Esophagus muscularis mucosa (tissue), 4 donors: ENCODE results near the gene AUTS2. TPM values are rescaled to one million over a fixed set of nuclear protein-coding genes. Genes with fewer than 3 reads are reported as not detected.
A peak's percentile ranks its signal among the peaks of the same experiment; 100 is the strongest.

Experiments used
- DNase-seq: peaks from one replicate; pipeline ENCODE4 v3.0.0-alpha.2; 2017; ENCODE audit errors: extremely low spot score
- H3K27ac ChIP-seq, 4 donors: fragments of 200-600 bp; sonication (generic); replicated peaks in 1 of 4; 1 replicate in 3 of 4; 2 replicates in 1 of 4; pipeline ENCODE4 v1.5.1; 2016 to 2019; ENCODE audit warnings: mild to moderate bottlenecking in 1 of 4
- H3K27me3 ChIP-seq, 4 donors: fragments of 200-600 bp; sonication (generic); one replicate each; pipeline versions ENCODE4 v1.5.1 to v1.6.0; 2016 to 2019
- H3K36me3 ChIP-seq, 4 donors: fragments of 200-600 bp; sonication (generic); one replicate each; pipeline ENCODE4 v1.5.1; 2016 to 2019
- H3K4me1 ChIP-seq, 4 donors: fragments of 200-600 bp; sonication (generic); one replicate each; pipeline ENCODE4 v1.5.1; 2016 to 2019
- H3K4me3 ChIP-seq, 4 donors: fragments of 200-600 bp; sonication (generic); 1 replicate in 2 of 4; 2 replicates in 2 of 4; pipeline ENCODE4 v1.5.1; 2016 to 2019; ENCODE audit warnings: mild to moderate bottlenecking in 4 of 4, moderate library complexity in 1 of 4
- H3K9me3 ChIP-seq, 4 donors: fragments of 200-600 bp; sonication (generic); 1 replicate in 3 of 4; 2 replicates in 1 of 4; pipeline ENCODE4 v1.5.1; 2016 to 2019
- CTCF ChIP-seq, 3 experiments: fragments of 200-600 bp in 2 of 3; fragments of 450-650 bp in 1 of 3; sonication (generic) in 2 of 3; IDR thresholded peaks; one replicate each; pipeline ENCODE4 v1.5.1; 2017 to 2019; ENCODE audit warnings: antibody characterized with exemption in 3 of 3, mild to moderate bottlenecking in 2 of 3, moderate library complexity in 1 of 3
- EP300 ChIP-seq: sonication (generic); formaldehyde crosslinking; IDR thresholded peaks from one replicate; pipeline ENCODE4 v1.6.1; 2017; ENCODE audit warnings: antibody characterized with exemption
- POLR2A ChIP-seq: fragments of 450-650 bp; IDR thresholded peaks from one replicate; pipeline ENCODE4 v1.6.1; 2017; ENCODE audit warnings: antibody characterized with exemption, moderate library complexity, mild to moderate bottlenecking, low read depth
- POLR2AphosphoS5 ChIP-seq, 2 donors: sonication (generic); formaldehyde crosslinking; IDR thresholded peaks; one replicate each; pipeline ENCODE4 v1.6.1; 2017; ENCODE audit warnings: antibody characterized with exemption in 2 of 2
- WGBS: methylation state at CpG from one replicate; pipeline ENCODE4 v1.1.5; 2018; 5-methylcytosine and 5-hydroxymethylcytosine counted together
- intact Hi-C: fragments of 100-400 bp; cut with DNase I; formaldehyde crosslinking; loops from one replicate; pipeline ENCODE4 v1.15.1; 2023
- total RNA-seq, 4 donors: library from RNA; depleted of rRNA; stranded (reverse); fragments of >200 nt; gene quantifications; one replicate each; pipeline versions ENCODE4 v1.1.0 to v1.2.1, GENCODE V29; 2016

AUTS2 gene
- total RNA-seq, 4 donors from 2014 or later = 18.5 to 44.9 (median 34.2) TPM

- DNase-seq = no peak
- intact Hi-C loops = no loop called here
- Histone ChIP-seq H3K36me3 (peaks cover 0 to 4% (median 0%) of the 10 kb centered on the region in 4 donors), H3K4me3 (no peak overlapping the region), H3K4me1 (peaks cover 0 to 20% (median 14%) of the 10 kb centered on the region in 4 donors), H3K9me3 (no peaks in the 10 kb centered on the region), H3K27ac (no peak overlapping the region), H3K27me3 (no peaks in the 10 kb centered on the region)
- TF ChIP-seq CTCF (IDR thresholded peaks at IDR 0.05) (no peak), POLR2A (no peak), POLR2AphosphoS5 (IDR thresholded peaks at IDR 0.05) (no peak), EP300 (no peak)
- WGBS = 95% methylated on average over 10 of the region's 10 CpGs
Observed at GRCh38 chr7:69927461-69927860, 329.2 kb downstream of the AUTS2 start.

- Histone ChIP-seq H3K4me3 (no peak overlapping the region), H3K9me3 (no peaks in the 10 kb centered on the region), H3K27me3 (no peaks in the 10 kb centered on the region), H3K4me1 (peaks cover 0 to 22% (median 18%) of the 10 kb centered on the region in 4 donors), H3K36me3 (peaks cover 0 to 4% (median 0%) of the 10 kb centered on the region in 4 donors), H3K27ac (no peak overlapping the region)
- WGBS = 95% methylated on average over 5 of the region's 7 CpGs
- intact Hi-C loops = no loop called here
- DNase-seq = no peak
- no peak for TF ChIP-seq EP300
Observed at GRCh38 chr7:69928621-69929020, 330.3 kb downstream of the AUTS2 start.

GRCh38 chr7:69929622-69930021, 331.3 kb downstream of the AUTS2 start:
- Histone ChIP-seq H3K27me3 (no peaks in the 10 kb centered on the region), H3K4me3 (no peak overlapping the region), H3K27ac (no peak overlapping the region), H3K36me3 (peaks cover 0 to 4% (median 0%) of the 10 kb centered on the region in 4 donors), H3K9me3 (no peaks in the 10 kb centered on the region), H3K4me1 (peaks cover 0 to 24% (median 22%) of the 10 kb centered on the region in 4 donors)
- WGBS = 89% methylated on average over 2 of the region's 2 CpGs
- DNase-seq = no peak
- intact Hi-C loops = loop anchor here (5.0 kb wide), 1 partner anchor 322 kb away; no protein-coding TSS in a partner anchor
- TF ChIP-seq EP300 (no peak), CTCF (IDR thresholded peaks at IDR 0.05) (no peak), POLR2AphosphoS5 (IDR thresholded peaks at IDR 0.05) (no peak), POLR2A (no peak)

GRCh38 chr7:69932034-69932628, 333.9 kb downstream of the AUTS2 start:
- no peak overlapping the region for H3K27ac ChIP-seq
- peaks cover 0 to 4% (median 0%) of the 10 kb centered on the region in 4 donors for H3K36me3 ChIP-seq
- no peak for DNase-seq
- WGBS = 52% methylated on average over 2 of the region's 2 CpGs
- H3K4me1 ChIP-seq = peaks cover 0 to 33% (median 25%) of the 10 kb centered on the region in 4 donors
- no peaks in the 10 kb centered on the region for H3K9me3 ChIP-seq
- intact Hi-C loops = loop anchor here (5.0 kb wide), 1 partner anchor 325 kb away; no protein-coding TSS in a partner anchor
- no peak overlapping the region for H3K4me3 ChIP-seq
- no peak for TF ChIP-seq POLR2AphosphoS5 (IDR thresholded peaks at IDR 0.05)
- TF ChIP-seq POLR2A = no peak
- TF ChIP-seq EP300 = no peak
- TF ChIP-seq CTCF (IDR thresholded peaks at IDR 0.05) = peak; percentile 60 to 70 (median 63)
- H3K27me3 ChIP-seq = no peaks in the 10 kb centered on the region

- H3K36me3 ChIP-seq = no peaks in the 10 kb centered on the region
Observed at GRCh38 chr7:69934144-69934903, 336.0 kb downstream of the AUTS2 start.

More at GRCh38 chr7:69934144-69934903, 336.0 kb downstream of the AUTS2 start:
- Histone ChIP-seq H3K9me3 (no peaks in the 10 kb centered on the region), H3K4me3 (no peak overlapping the region), H3K4me1 (peaks cover 0 to 33% (median 27%) of the 10 kb centered on the region in 4 donors), H3K27ac (no peak overlapping the region), H3K27me3 (no peaks in the 10 kb centered on the region)
- intact Hi-C loops = loop anchor here (5.0 kb wide), 1 partner anchor 327 kb away; no protein-coding TSS in a partner anchor
- 90% methylated on average over 5 of the region's 5 CpGs for WGBS
- TF ChIP-seq EP300 (no peak), CTCF (IDR thresholded peaks at IDR 0.05) (no peak), POLR2A (no peak), POLR2AphosphoS5 (IDR thresholded peaks at IDR 0.05) (no peak)
- DNase-seq = no peak
